Peyer's patch (tissue), 4 donors: ENCODE measurements around the gene CBLIF.

Source experiments
- CTCF ChIP-seq, 6 experiments: fragments of 450-650 bp in 4 of 6; fragments of 200-600 bp in 2 of 6; sonication (generic) in 1 of 6; IDR thresholded peaks; one replicate each; pipeline ENCODE4 v1.5.1; 2017 to 2019; ENCODE audit warnings: antibody characterized with exemption in 6 of 6, mild to moderate bottlenecking in 3 of 6, moderate library complexity in 1 of 6
- POLR2A ChIP-seq, 2 donors: fragments of 450-650 bp; IDR thresholded peaks; one replicate each; pipeline ENCODE4 v1.5.1; 2017; ENCODE audit warnings: antibody characterized with exemption in 2 of 2, mild to moderate bottlenecking in 2 of 2, moderate library complexity in 2 of 2

- no peak for TF ChIP-seq CTCF (IDR thresholded peaks at IDR 0.05)
- TF ChIP-seq POLR2A (IDR thresholded peaks at IDR 0.05): no peak
These were observed 31.3 kb downstream of the CBLIF start for GRCh38 chr11:59814021-59814420.
